HG03135 (cell line): ENCODE measurements around the gene FBXW2.
A peak's percentile ranks its signal among the peaks of the same experiment; 100 is the strongest.

Experiments used
- ATAC-seq: cut with Tn5 transposase; IDR thresholded peaks from one replicate; pipeline ENCODE4 v1.9.1; 2021; ENCODE audit warnings: mild to moderate bottlenecking, moderate library complexity; ENCODE audit not compliant: unreplicated experiment

FBXW2 gene

GRCh38 chr9:120780367-120780766 lies 12.8 kb downstream of the FBXW2 start:
- ATAC-seq: no peak

GRCh38 chr9:120779227-120779626 lies 14.0 kb downstream of the FBXW2 start:
- ATAC-seq: no peak

- no peak for ATAC-seq
Measured at GRCh38 chr9:120778758-120779157, 14.5 kb downstream of the FBXW2 start.

- no peak for ATAC-seq
Measured at GRCh38 chr9:120777229-120777628, 16.0 kb downstream of the FBXW2 start.

- ATAC-seq: no peak
Measured at GRCh38 chr9:120776788-120777187, 16.4 kb downstream of the FBXW2 start.

- ATAC-seq: no peak
Measured at GRCh38 chr9:120775859-120776258, 17.4 kb downstream of the FBXW2 start.

GRCh38 chr9:120774719-120775118 lies 18.5 kb downstream of the FBXW2 start:
- ATAC-seq: no peak

- no peak for ATAC-seq
Measured at GRCh38 chr9:120773256-120773655, 20.0 kb downstream of the FBXW2 start.

- no peak for ATAC-seq
Measured at GRCh38 chr9:120770931-120771330, 22.3 kb downstream of the FBXW2 start.

GRCh38 chr9:120768886-120769285 lies 24.3 kb downstream of the FBXW2 start:
- no peak for ATAC-seq

- no peak for ATAC-seq
Measured at GRCh38 chr9:120768247-120768646, 25.0 kb downstream of the FBXW2 start.

- ATAC-seq: no peak
Measured at GRCh38 chr9:120767451-120767850, 25.8 kb downstream of the FBXW2 start.

- no peak for ATAC-seq
Measured at GRCh38 chr9:120765910-120766425, 27.2 kb downstream of the FBXW2 start.

GRCh38 chr9:120764476-120764875 lies 28.7 kb downstream of the FBXW2 start:
- no peak for ATAC-seq

- ATAC-seq: no peak
Measured at GRCh38 chr9:120761006-120761405, 32.2 kb downstream of the FBXW2 start.

GRCh38 chr9:120759755-120760400 lies 33.3 kb downstream of the FBXW2 start:
- no peak for ATAC-seq

- ATAC-seq: no peak
Measured at GRCh38 chr9:120758544-120758943, 34.7 kb downstream of the FBXW2 start.

GRCh38 chr9:120757026-120757913 lies 35.9 kb downstream of the FBXW2 start:
- ATAC-seq: no peak

GRCh38 chr9:120756531-120756930 lies 36.7 kb downstream of the FBXW2 start:
- no peak for ATAC-seq

GRCh38 chr9:120755810-120756434 lies 37.3 kb downstream of the FBXW2 start:
- no peak for ATAC-seq

GRCh38 chr9:120755044-120755443 lies 38.2 kb downstream of the FBXW2 start:
- ATAC-seq: peak; percentile 73

- ATAC-seq: no peak
Measured at GRCh38 chr9:120750421-120750820, 42.8 kb downstream of the FBXW2 start.
